ENCODE measurements around the gene LPP. TPM values are rescaled to one million over a fixed set of nuclear protein-coding genes. Genes with fewer than 3 reads are reported as not detected.

Gene LPP
- total and polyA plus RNA-seq, 10 of the 15 experiments (the other 5 are each of a cell fraction or from before 2014, with no cell fraction given), result under 0.01 to 0.62 (median 0.03) TPM

GRCh38 chr3:188624384-188624783 lies 470.4 kb downstream of the LPP start:
- Histone ChIP-seq H3K9ac (ENCODE audit: control insufficient read depth, insufficient read depth, low read length) (no peak overlapping the region), H3K79me2 (ENCODE audit: control insufficient read depth, insufficient read depth, low read length) (no peaks in the 10 kb centered on the region), H3K27me3 (replicated peaks in 1 of 2; ENCODE audit: control insufficient read depth in 2 of 2, insufficient read depth in 2 of 2, low read length in 1 of 2) (no peaks in the 10 kb centered on the region), H3K4me1 (ENCODE audit: control insufficient read depth, insufficient read depth, low read length) (no peaks in the 10 kb centered on the region), H3K27ac (ENCODE audit: control insufficient read depth, insufficient read depth) (no peak overlapping the region), H3K9me3 (replicated peaks; ENCODE audit: control insufficient read depth, insufficient read depth, low read length) (no peaks in the 10 kb centered on the region), H4K20me1 (ENCODE audit: control insufficient read depth, insufficient read depth) (no peaks in the 10 kb centered on the region), H3K36me3 (ENCODE audit: control insufficient read depth in 2 of 2, insufficient read depth in 2 of 2, low read length in 1 of 2) (no peaks in the 10 kb centered on the region), H3K4me2 (ENCODE audit: control insufficient read depth, insufficient read depth) (no peak overlapping the region), H2AFZ (ENCODE audit: control insufficient read depth, low read depth, low read length) (no peak overlapping the region), H3K4me3 (no peak overlapping the region)
- ChIA-PET RAD21 (ENCODE audit: unreplicated experiment) (no interaction called here), CTCF (no interaction called here), POLR2A (no interaction called here), SMC1A (ENCODE audit: uncharacterized antibody, unreplicated experiment) (no interaction called here)
- 52% methylated on average over 3 of the region's 3 CpGs for WGBS (ENCODE audit: insufficient coverage, insufficient replicate concordance, low lambda C conversion rate, missing lambda C conversion rate)
- no peak for ATAC-seq
- no peak for FAIRE-seq
- intact Hi-C loops (cut with micrococcal nuclease; ENCODE audit: unreplicated experiment), result no loop called here
- DNase-seq (ENCODE audit: low read depth, low spot score), result no peak
- BruUV-seq (replicated peaks), result no TSS peak
- TF ChIP-seq POLR2A (IDR thresholded peaks at IDR 0.05; ENCODE audit: low read depth, low read length) (no peak), POU2F2 (IDR thresholded peaks at IDR 0.05; ENCODE audit: borderline replicate concordance, low read depth, low read length) (no peak), ZNF24 (IDR thresholded peaks at IDR 0.05) (no peak), TARDBP (IDR thresholded peaks at IDR 0.05; ENCODE audit: borderline replicate concordance) (no peak), POLR2AphosphoS2 (IDR thresholded peaks at IDR 0.05; ENCODE audit: low read depth, low read length) (no peak), KDM1A (IDR thresholded peaks at IDR 0.05; ENCODE audit: borderline replicate concordance) (no peak), MTA3 (IDR thresholded peaks at IDR 0.05; ENCODE audit: borderline replicate concordance, low read length) (no peak), BACH1 (IDR thresholded peaks at IDR 0.05; ENCODE audit: borderline replicate concordance) (no peak), TAF1 (IDR thresholded peaks at IDR 0.05; ENCODE audit: borderline replicate concordance, low read depth, low read length) (no peak)
- in situ Hi-C loops (cut with MboI), result no loop called here

GRCh38 chr3:188624828-188625227 lies 470.9 kb downstream of the LPP start:
- Histone ChIP-seq H3K27me3 (replicated peaks in 1 of 2; ENCODE audit: control insufficient read depth in 2 of 2, insufficient read depth in 2 of 2, low read length in 1 of 2) (no peaks in the 10 kb centered on the region), H3K4me3 (no peak overlapping the region), H3K4me1 (ENCODE audit: control insufficient read depth, insufficient read depth, low read length) (no peaks in the 10 kb centered on the region), H3K9ac (ENCODE audit: control insufficient read depth, insufficient read depth, low read length) (no peak overlapping the region), H3K79me2 (ENCODE audit: control insufficient read depth, insufficient read depth, low read length) (no peaks in the 10 kb centered on the region), H2AFZ (ENCODE audit: control insufficient read depth, low read depth, low read length) (no peak overlapping the region), H3K27ac (ENCODE audit: control insufficient read depth, insufficient read depth) (no peak overlapping the region), H3K9me3 (replicated peaks; ENCODE audit: control insufficient read depth, insufficient read depth, low read length) (no peaks in the 10 kb centered on the region), H3K4me2 (ENCODE audit: control insufficient read depth, insufficient read depth) (no peak overlapping the region), H3K36me3 (ENCODE audit: control insufficient read depth in 2 of 2, insufficient read depth in 2 of 2, low read length in 1 of 2) (no peaks in the 10 kb centered on the region), H4K20me1 (ENCODE audit: control insufficient read depth, insufficient read depth) (no peaks in the 10 kb centered on the region)
- ATAC-seq, result no peak
- RAD21 ChIA-PET (ENCODE audit: unreplicated experiment), result no interaction called here
- no peak for DNase-seq (ENCODE audit: low read depth, low spot score)
- in situ Hi-C loops (cut with MboI), result no loop called here
- SMC1A ChIA-PET (ENCODE audit: uncharacterized antibody, unreplicated experiment), result no interaction called here
- POLR2A ChIA-PET, result no interaction called here
- no peak for FAIRE-seq
- intact Hi-C loops (cut with micrococcal nuclease; ENCODE audit: unreplicated experiment), result no loop called here
- CTCF ChIA-PET, result no interaction called here
- BruUV-seq (replicated peaks), result no TSS peak
- TF ChIP-seq EP300 (IDR thresholded peaks at IDR 0.05; ENCODE audit: borderline replicate concordance in 1 of 2, control insufficient read depth in 1 of 2, low read depth in 2 of 2, low read length in 2 of 2), result no peak
- TF ChIP-seq HSF1 (IDR thresholded peaks at IDR 0.05; ENCODE audit: low read depth, low read length), result no peak
- no peak for TF ChIP-seq IRF3 (IDR thresholded peaks at IDR 0.05)
- no peak for TF ChIP-seq RFX5 (IDR thresholded peaks at IDR 0.05; ENCODE audit: low read depth, low read length)
- TF ChIP-seq NFIC (IDR thresholded peaks at IDR 0.05; ENCODE audit: low read depth, low read length), result no peak
- no peak for TF ChIP-seq MYB (IDR thresholded peaks at IDR 0.05; ENCODE audit: borderline replicate concordance, low read depth, low read length)
- TF ChIP-seq NRF1 (conservative IDR thresholded peaks at IDR 0.05; ENCODE audit: low read depth, low read length), result no peak
- TF ChIP-seq RELA (IDR thresholded peaks at IDR 0.05; ENCODE audit: borderline replicate concordance, partially characterized antibody), result no peak
- TF ChIP-seq RUNX3 (IDR thresholded peaks at IDR 0.05; ENCODE audit: low read length), result no peak

All from GM12878 (cell line).